Measurements from ENCODE around the gene HERC3. TPM values are rescaled to one million over a fixed set of nuclear protein-coding genes. Genes with fewer than 3 reads are reported as not detected.

HERC3 gene
- total and polyA plus RNA-seq, 10 of the 15 experiments (the other 5 are each of a cell fraction or from before 2014, with no cell fraction given): 0.52 to 18.2 (median 2.8) TPM

DNA sequence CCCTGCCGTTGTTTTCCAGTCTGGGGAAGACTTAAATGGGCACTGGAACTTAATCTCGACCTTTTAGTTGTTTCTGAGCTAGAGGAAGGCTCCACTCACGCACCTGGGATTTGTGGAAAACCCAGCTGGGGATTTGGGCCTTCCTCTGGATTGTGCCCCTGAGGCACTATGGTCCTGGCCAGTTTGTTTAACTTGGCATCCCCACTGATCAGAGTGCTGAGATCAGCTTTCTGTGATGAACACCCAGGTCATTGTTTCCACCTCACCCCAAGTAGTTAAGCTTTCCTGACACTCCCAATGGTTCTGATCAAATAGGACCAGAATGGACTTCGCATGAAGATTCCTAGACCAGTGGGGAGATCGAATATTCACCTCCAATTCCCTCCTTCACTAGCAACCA, 125.8 kb downstream of the HERC3 start:
- ChIA-PET SMC1A (ENCODE audit: uncharacterized antibody, unreplicated experiment) (no interaction called here), CTCF (no interaction called here), POLR2A (no interaction called here), RAD21 (ENCODE audit: unreplicated experiment) (no interaction called here)
- no peaks in the 10 kb centered on the region for H3K4me1 ChIP-seq (ENCODE audit: control insufficient read depth, insufficient read depth, low read length)
- intact Hi-C loops (cut with micrococcal nuclease; ENCODE audit: unreplicated experiment) (no loop called here), in situ Hi-C loops (cut with MboI) (no loop called here)
- no peaks in the 10 kb centered on the region for H4K20me1 ChIP-seq (ENCODE audit: control insufficient read depth, insufficient read depth)
- no peaks in the 10 kb centered on the region for H3K79me2 ChIP-seq (ENCODE audit: control insufficient read depth, insufficient read depth, low read length)
- H2AFZ ChIP-seq (ENCODE audit: control insufficient read depth, low read depth, low read length): no peak overlapping the region
- H3K27me3 ChIP-seq (replicated peaks in 1 of 2; ENCODE audit: control insufficient read depth in 2 of 2, insufficient read depth in 2 of 2, low read length in 1 of 2): no peaks in the 10 kb centered on the region
- H3K36me3 ChIP-seq (ENCODE audit: control insufficient read depth in 2 of 2, insufficient read depth in 2 of 2, low read length in 1 of 2): no peaks in the 10 kb centered on the region
- H3K9me3 ChIP-seq (replicated peaks; ENCODE audit: control insufficient read depth, insufficient read depth, low read length): peaks cover 3% of the 10 kb centered on the region; the same call in 2 of the 3 replicates
- H3K9ac ChIP-seq (ENCODE audit: control insufficient read depth, insufficient read depth, low read length): no peak overlapping the region
- no peak for ATAC-seq
- no peak overlapping the region for H3K27ac ChIP-seq (ENCODE audit: control insufficient read depth, insufficient read depth)
- FAIRE-seq: no peak
- no TSS peak for BruUV-seq (replicated peaks)
- no peak overlapping the region for H3K4me3 ChIP-seq
- H3K4me2 ChIP-seq (ENCODE audit: control insufficient read depth, insufficient read depth): no peak overlapping the region
- 54% methylated on average over 5 of the region's 5 CpGs for WGBS (ENCODE audit: insufficient coverage, insufficient replicate concordance, low lambda C conversion rate, missing lambda C conversion rate)
- no peak for DNase-seq (ENCODE audit: low read depth, low spot score)
- TF ChIP-seq WRNIP1 (IDR thresholded peaks at IDR 0.05; ENCODE audit: borderline replicate concordance, low read depth, low read length): no peak
- TF ChIP-seq ESRRA (IDR thresholded peaks at IDR 0.05; ENCODE audit: low read length): no peak
- TF ChIP-seq, protein P1, sequence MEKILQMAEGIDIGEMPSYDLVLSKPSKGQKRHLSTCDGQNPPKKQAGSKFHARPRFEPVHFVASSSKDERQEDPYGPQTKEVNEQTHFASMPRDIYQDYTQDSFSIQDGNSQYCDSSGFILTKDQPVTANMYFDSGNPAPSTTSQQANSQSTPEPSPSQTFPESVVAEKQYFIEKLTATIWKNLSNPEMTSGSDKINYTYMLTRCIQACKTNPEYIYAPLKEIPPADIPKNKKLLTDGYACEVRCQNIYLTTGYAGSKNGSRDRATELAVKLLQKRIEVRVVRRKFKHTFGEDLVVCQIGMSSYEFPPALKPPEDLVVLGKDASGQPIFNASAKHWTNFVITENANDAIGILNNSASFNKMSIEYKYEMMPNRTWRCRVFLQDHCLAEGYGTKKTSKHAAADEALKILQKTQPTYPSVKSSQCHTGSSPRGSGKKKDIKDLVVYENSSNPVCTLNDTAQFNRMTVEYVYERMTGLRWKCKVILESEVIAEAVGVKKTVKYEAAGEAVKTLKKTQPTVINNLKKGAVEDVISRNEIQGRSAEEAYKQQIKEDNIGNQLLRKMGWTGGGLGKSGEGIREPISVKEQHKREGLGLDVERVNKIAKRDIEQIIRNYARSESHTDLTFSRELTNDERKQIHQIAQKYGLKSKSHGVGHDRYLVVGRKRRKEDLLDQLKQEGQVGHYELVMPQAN (conservative IDR thresholded peaks at IDR 0.05): no peak
- TF ChIP-seq SIX5 (IDR thresholded peaks at IDR 0.05; ENCODE audit: low read depth, low read length, severe bottlenecking): no peak
- TF ChIP-seq, protein P2, sequence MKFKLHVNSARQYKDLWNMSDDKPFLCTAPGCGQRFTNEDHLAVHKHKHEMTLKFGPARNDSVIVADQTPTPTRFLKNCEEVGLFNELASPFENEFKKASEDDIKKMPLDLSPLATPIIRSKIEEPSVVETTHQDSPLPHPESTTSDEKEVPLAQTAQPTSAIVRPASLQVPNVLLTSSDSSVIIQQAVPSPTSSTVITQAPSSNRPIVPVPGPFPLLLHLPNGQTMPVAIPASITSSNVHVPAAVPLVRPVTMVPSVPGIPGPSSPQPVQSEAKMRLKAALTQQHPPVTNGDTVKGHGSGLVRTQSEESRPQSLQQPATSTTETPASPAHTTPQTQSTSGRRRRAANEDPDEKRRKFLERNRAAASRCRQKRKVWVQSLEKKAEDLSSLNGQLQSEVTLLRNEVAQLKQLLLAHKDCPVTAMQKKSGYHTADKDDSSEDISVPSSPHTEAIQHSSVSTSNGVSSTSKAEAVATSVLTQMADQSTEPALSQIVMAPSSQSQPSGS (IDR thresholded peaks at IDR 0.05; ENCODE audit: low read length): no peak
- TF ChIP-seq, protein P3, sequence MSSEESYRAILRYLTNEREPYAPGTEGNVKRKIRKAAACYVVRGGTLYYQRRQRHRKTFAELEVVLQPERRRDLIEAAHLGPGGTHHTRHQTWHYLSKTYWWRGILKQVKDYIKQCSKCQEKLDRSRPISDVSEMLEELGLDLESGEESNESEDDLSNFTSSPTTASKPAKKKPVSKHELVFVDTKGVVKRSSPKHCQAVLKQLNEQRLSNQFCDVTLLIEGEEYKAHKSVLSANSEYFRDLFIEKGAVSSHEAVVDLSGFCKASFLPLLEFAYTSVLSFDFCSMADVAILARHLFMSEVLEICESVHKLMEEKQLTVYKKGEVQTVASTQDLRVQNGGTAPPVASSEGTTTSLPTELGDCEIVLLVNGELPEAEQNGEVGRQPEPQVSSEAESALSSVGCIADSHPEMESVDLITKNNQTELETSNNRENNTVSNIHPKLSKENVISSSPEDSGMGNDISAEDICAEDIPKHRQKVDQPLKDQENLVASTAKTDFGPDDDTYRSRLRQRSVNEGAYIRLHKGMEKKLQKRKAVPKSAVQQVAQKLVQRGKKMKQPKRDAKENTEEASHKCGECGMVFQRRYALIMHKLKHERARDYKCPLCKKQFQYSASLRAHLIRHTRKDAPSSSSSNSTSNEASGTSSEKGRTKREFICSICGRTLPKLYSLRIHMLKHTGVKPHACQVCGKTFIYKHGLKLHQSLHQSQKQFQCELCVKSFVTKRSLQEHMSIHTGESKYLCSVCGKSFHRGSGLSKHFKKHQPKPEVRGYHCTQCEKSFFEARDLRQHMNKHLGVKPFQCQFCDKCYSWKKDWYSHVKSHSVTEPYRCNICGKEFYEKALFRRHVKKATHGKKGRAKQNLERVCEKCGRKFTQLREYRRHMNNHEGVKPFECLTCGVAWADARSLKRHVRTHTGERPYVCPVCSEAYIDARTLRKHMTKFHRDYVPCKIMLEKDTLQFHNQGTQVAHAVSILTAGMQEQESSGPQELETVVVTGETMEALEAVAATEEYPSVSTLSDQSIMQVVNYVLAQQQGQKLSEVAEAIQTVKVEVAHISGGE (CRISPR knock-in tag; IDR thresholded peaks at IDR 0.05): no peak
- no peak for TF ChIP-seq MTA3 (IDR thresholded peaks at IDR 0.05; ENCODE audit: borderline replicate concordance, low read length)
- no peak for TF ChIP-seq POLR2AphosphoS2 (IDR thresholded peaks at IDR 0.05; ENCODE audit: low read depth, low read length)
- TF ChIP-seq, protein P4, sequence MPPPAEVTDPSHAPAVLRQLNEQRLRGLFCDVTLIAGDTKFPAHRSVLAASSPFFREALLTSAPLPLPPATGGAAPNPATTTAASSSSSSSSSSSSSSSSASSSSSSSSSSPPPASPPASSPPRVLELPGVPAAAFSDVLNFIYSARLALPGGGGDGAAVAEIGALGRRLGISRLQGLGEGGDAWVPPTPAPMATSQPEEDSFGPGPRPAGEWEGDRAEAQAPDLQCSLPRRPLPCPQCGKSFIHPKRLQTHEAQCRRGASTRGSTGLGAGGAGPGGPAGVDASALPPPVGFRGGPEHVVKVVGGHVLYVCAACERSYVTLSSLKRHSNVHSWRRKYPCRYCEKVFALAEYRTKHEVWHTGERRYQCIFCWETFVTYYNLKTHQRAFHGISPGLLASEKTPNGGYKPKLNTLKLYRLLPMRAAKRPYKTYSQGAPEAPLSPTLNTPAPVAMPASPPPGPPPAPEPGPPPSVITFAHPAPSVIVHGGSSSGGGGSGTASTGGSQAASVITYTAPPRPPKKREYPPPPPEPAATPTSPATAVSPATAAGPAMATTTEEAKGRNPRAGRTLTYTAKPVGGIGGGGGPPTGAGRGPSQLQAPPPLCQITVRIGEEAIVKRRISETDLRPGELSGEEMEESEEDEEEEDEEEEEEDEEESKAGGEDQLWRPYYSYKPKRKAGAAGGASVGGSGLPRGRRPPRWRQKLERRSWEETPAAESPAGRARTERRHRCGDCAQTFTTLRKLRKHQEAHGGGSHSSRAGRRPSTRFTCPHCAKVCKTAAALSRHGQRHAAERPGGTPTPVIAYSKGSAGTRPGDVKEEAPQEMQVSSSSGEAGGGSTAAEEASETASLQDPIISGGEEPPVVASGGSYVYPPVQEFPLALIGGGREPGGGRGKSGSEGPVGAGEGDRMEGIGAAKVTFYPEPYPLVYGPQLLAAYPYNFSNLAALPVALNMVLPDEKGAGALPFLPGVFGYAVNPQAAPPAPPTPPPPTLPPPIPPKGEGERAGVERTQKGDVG (CRISPR knock-in tag; IDR thresholded peaks at IDR 0.05): no peak
- TF ChIP-seq POU2F2 (IDR thresholded peaks at IDR 0.05; ENCODE audit: borderline replicate concordance, low read depth, low read length): no peak
- no peak for TF ChIP-seq CREB1 (IDR thresholded peaks at IDR 0.05; ENCODE audit: low read depth)
- TF ChIP-seq NFXL1 (IDR thresholded peaks at IDR 0.05; ENCODE audit: borderline replicate concordance): no peak
